Left ventricle myocardium inferior (tissue), 1 donor: ENCODE data around the gene PLEKHH2. TPM values are rescaled to one million over a fixed set of nuclear protein-coding genes. Genes with fewer than 3 reads are reported as not detected.
A peak's percentile ranks its signal among the peaks of the same experiment; 100 is the strongest.

Experiments used
- DNase-seq: peaks from one replicate; pipeline ENCODE4 v3.0.0-alpha.2; 2020
- H3K27ac ChIP-seq: fragments of 200-600 bp; replicated peaks from 2 replicates; pipeline ENCODE4 v1.8.0; 2021
- H3K27me3 ChIP-seq: fragments of 200-600 bp; 2 replicates; pipeline ENCODE4 v1.8.0; 2021; ENCODE audit warnings: low read depth
- H3K36me3 ChIP-seq: fragments of 200-600 bp; 2 replicates; pipeline ENCODE4 v1.8.0; 2021
- H3K4me1 ChIP-seq: fragments of 200-600 bp; 2 replicates; pipeline ENCODE4 v1.8.0; 2021
- H3K4me3 ChIP-seq: fragments of 200-600 bp; 2 replicates; pipeline ENCODE4 v1.8.0; 2021; ENCODE audit warnings: mild to moderate bottlenecking, moderate library complexity
- H3K9me3 ChIP-seq: fragments of 200-600 bp; replicated peaks from 2 replicates; pipeline ENCODE4 v1.8.0; 2021
- CTCF ChIP-seq: fragments of 200-600 bp; IDR thresholded peaks from 2 replicates; pipeline ENCODE4 v1.8.0; 2021; ENCODE audit warnings: antibody characterized with exemption, mild to moderate bottlenecking, borderline replicate concordance
- intact Hi-C: fragments of 100-400 bp; cut with micrococcal nuclease; formaldehyde crosslinking; loops from one replicate; pipeline ENCODE4 v1.11.0; 2022
- total RNA-seq: library from RNA; stranded (reverse); fragmentation: NEBNext Ultra II Directional; extraction: Animal tissue kit (Norgen Biotek cat#: 25700); gene quantifications from one replicate; pipeline ENCODE4 v1.2.1, GENCODE V29; 2021
- donor health status: DM: no; HTN: yes; CAD: no; lungs with severe emphysema.

Gene PLEKHH2
- total RNA-seq, 1 donor from 2014 or later: 1.3 TPM

DNA sequence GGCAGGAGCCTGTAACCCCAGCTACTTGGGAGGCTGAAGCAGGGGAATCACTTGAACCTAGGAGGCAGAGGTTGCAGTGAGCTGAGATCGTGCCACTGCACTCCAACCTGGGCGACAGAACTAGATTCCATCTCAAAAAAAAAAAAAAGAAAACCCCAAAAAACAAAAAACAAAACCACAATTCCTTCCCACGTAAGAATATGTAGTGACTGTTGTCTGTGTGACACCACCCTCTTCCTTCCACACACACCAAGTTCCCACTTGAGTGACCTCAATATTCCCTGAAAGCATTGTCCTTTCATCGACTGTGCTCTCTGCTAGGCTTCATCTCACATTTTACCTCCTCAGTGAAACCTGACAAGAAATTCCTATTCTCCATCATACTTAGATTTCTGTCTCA lies 32.4 kb upstream of the PLEKHH2 start:
- Histone ChIP-seq H3K27me3 (no peaks in the 10 kb centered on the region), H3K27ac (no peak overlapping the region), H3K36me3 (no peaks in the 10 kb centered on the region), H3K4me3 (no peak overlapping the region), H3K4me1 (no peaks in the 10 kb centered on the region), H3K9me3 (no peaks in the 10 kb centered on the region)
- intact Hi-C loops: no loop called here
- no peak for TF ChIP-seq CTCF
- no peak for DNase-seq

GRCh38 chr2:43605079-43605655 lies 31.9 kb upstream of the PLEKHH2 start:
- Histone ChIP-seq H3K9me3 (no peaks in the 10 kb centered on the region), H3K27ac (no peak overlapping the region), H3K36me3 (no peaks in the 10 kb centered on the region), H3K4me1 (no peaks in the 10 kb centered on the region), H3K27me3 (no peaks in the 10 kb centered on the region), H3K4me3 (no peak overlapping the region)
- intact Hi-C loops: no loop called here
- DNase-seq: no peak
- peak; percentile 50 for TF ChIP-seq CTCF

- Histone ChIP-seq H3K27me3 (no peaks in the 10 kb centered on the region), H3K4me1 (no peaks in the 10 kb centered on the region), H3K36me3 (no peaks in the 10 kb centered on the region), H3K9me3 (no peaks in the 10 kb centered on the region), H3K4me3 (no peak overlapping the region), H3K27ac (no peak overlapping the region)
- no peak for DNase-seq
- intact Hi-C loops: no loop called here
- no peak for TF ChIP-seq CTCF
These were observed 31.2 kb upstream of the PLEKHH2 start for GRCh38 chr2:43605851-43606250.

GRCh38 chr2:43609290-43609918 lies 27.7 kb upstream of the PLEKHH2 start:
- H3K36me3 ChIP-seq: no peaks in the 10 kb centered on the region
- H3K9me3 ChIP-seq: no peaks in the 10 kb centered on the region
- H3K27me3 ChIP-seq: no peaks in the 10 kb centered on the region
- no peaks in the 10 kb centered on the region for H3K4me1 ChIP-seq
- no peak for DNase-seq
- peak; percentile 78 for TF ChIP-seq CTCF
- intact Hi-C loops: no loop called here
- H3K27ac ChIP-seq: no peak overlapping the region
- H3K4me3 ChIP-seq: no peak overlapping the region

DNA sequence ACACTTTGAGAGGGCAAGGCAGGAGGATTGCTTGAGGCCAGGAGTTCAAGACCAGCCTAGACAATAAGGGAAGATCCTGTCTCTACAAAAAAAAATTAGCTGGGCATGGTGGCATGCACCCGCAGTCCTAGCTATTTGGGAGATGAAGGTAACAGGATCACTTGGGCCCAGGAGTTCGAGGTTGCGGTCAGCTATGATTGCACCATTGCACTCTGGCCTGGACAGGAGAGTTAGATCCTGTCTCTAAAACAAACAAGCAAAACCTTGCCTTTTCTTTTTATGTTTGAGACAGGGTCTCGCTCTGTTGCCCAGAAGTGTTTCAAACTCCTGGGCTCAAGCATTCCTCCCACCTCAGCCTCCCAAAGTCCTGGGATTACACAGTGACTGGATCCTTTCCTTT lies 26.7 kb upstream of the PLEKHH2 start:
- intact Hi-C loops: no loop called here
- Histone ChIP-seq H3K4me1 (no peaks in the 10 kb centered on the region), H3K4me3 (no peak overlapping the region), H3K27me3 (no peaks in the 10 kb centered on the region), H3K27ac (no peak overlapping the region), H3K9me3 (no peaks in the 10 kb centered on the region), H3K36me3 (no peaks in the 10 kb centered on the region)
- no peak for DNase-seq
- no peak for TF ChIP-seq CTCF
